HG03108 (cell line): Measurements from ENCODE around the gene STK40.

Source experiments
- ATAC-seq: cut with Tn5 transposase; IDR thresholded peaks from one replicate; pipeline ENCODE4 v1.9.1; 2021; ENCODE audit warnings: moderate library complexity; ENCODE audit not compliant: unreplicated experiment

Gene STK40

GRCh38 chr1:36321119-36321951 is 64.4 kb downstream of the STK40 start:
- ATAC-seq: no peak

- ATAC-seq: no peak
Observed at GRCh38 chr1:36320767-36321118, 65.0 kb downstream of the STK40 start.

GRCh38 chr1:36320291-36320761 is 65.4 kb downstream of the STK40 start:
- no peak for ATAC-seq

GRCh38 chr1:36309397-36309796 is 76.3 kb downstream of the STK40 start:
- ATAC-seq: no peak

- no peak for ATAC-seq
Observed at GRCh38 chr1:36307601-36308330, 78.0 kb downstream of the STK40 start.

- ATAC-seq: peak; percentile 95
Observed at GRCh38 chr1:36306902-36307456, 78.7 kb downstream of the STK40 start.

GRCh38 chr1:36306210-36306901 is 79.4 kb downstream of the STK40 start, which contains the start of gene SH3D21:
SH3D21 (plus strand) TSS chr1:36306368; CDS start chr1:36306421, 53 bp downstream.
- ATAC-seq: peak; percentile 26

- ATAC-seq: no peak
Observed at GRCh38 chr1:36305915-36306209, 79.9 kb downstream of the STK40 start.

GRCh38 chr1:36304970-36305914 is 80.5 kb downstream of the STK40 start:
- ATAC-seq: no peak

- ATAC-seq: no peak
Observed at GRCh38 chr1:36304521-36304920, 81.2 kb downstream of the STK40 start.

GRCh38 chr1:36303650-36304360 is 81.9 kb downstream of the STK40 start:
- ATAC-seq: no peak

- no peak for ATAC-seq
Observed at GRCh38 chr1:36303244-36303643, 82.5 kb downstream of the STK40 start.

- no peak for ATAC-seq
Observed at GRCh38 chr1:36301220-36301619, 84.5 kb downstream of the STK40 start.

GRCh38 chr1:36300526-36300925 is 85.2 kb downstream of the STK40 start:
- ATAC-seq: no peak

- no peak for ATAC-seq
Observed at GRCh38 chr1:36298640-36299039, 87.1 kb downstream of the STK40 start.

GRCh38 chr1:36297062-36297461 is 88.7 kb downstream of the STK40 start:
- ATAC-seq: no peak

- no peak for ATAC-seq
Observed at GRCh38 chr1:36295390-36295789, 90.3 kb downstream of the STK40 start.
